Keratinocyte (primary cell): ENCODE data around the gene SAMD10. TPM values are rescaled to one million over a fixed set of nuclear protein-coding genes. Genes with fewer than 3 reads are reported as not detected.

Experiments
- DNase-seq: peaks from one replicate; pipeline ENCODE4 v3.0.0-alpha.2; 2011; ENCODE audit warnings: low read depth, missing footprints, low spot score
- FAIRE-seq: peaks from 2 replicates; lab custom pipeline; 2011; peaks lifted over from hg19 to GRCh38; lab: Jason Lieb, UNC
- H2AFZ ChIP-seq: 2 replicates; pipeline ENCODE4 v1.6.0; 2012; ENCODE audit warnings: low read length, control low read depth, inconsistent platforms; ENCODE audit not compliant: control insufficient read depth
- H3K27ac ChIP-seq: 2 replicates; pipeline ENCODE4 v1.5.1; 2011; ENCODE audit warnings: low read length; ENCODE audit not compliant: control insufficient read depth, insufficient read depth
- H3K27me3 ChIP-seq: 3 replicates; pipeline ENCODE4 v1.6.0; 2011; ENCODE audit warnings: low read length; ENCODE audit not compliant: control insufficient read depth, insufficient read depth; ENCODE audit errors: extremely low read depth
- H3K36me3 ChIP-seq, 2 experiments: 2 replicates in 1 of 2; 3 replicates in 1 of 2; pipeline ENCODE4 v1.5.1; 2011; ENCODE audit warnings: low read length in 2 of 2, mild to moderate bottlenecking in 1 of 2; ENCODE audit not compliant: control insufficient read depth in 2 of 2, insufficient read depth in 2 of 2; ENCODE audit errors: extremely low read depth in 1 of 2
- H3K4me1 ChIP-seq: 3 replicates; pipeline ENCODE4 v1.5.1; 2011; ENCODE audit warnings: low read length; ENCODE audit not compliant: control insufficient read depth, insufficient read depth; ENCODE audit errors: extremely low read depth
- H3K4me2 ChIP-seq: 3 replicates; pipeline ENCODE4 v1.6.0; 2011; ENCODE audit warnings: low read depth, low read length; ENCODE audit not compliant: control insufficient read depth, insufficient read depth; ENCODE audit errors: extremely low read depth
- H3K4me3 ChIP-seq, 3 experiments: fragments of 200-600 bp in 1 of 3; sonication (generic) in 1 of 3; 2 replicates in 2 of 3; 3 replicates in 1 of 3; pipeline ENCODE4 v1.5.1; 2011 to 2016; ENCODE audit warnings: low read length in 3 of 3, mild to moderate bottlenecking in 3 of 3, control low read depth in 2 of 3, inconsistent platforms in 1 of 3, low read depth in 1 of 3, mixed read lengths in 1 of 3, mixed run types in 1 of 3, moderate library complexity in 1 of 3; ENCODE audit not compliant: control insufficient read depth in 2 of 3, insufficient read depth in 2 of 3; ENCODE audit errors: extremely low read depth in 1 of 3
- H3K79me2 ChIP-seq: 2 replicates; pipeline ENCODE4 v1.6.0; 2012; ENCODE audit warnings: low read length; ENCODE audit not compliant: control insufficient read depth, insufficient read depth
- H3K9ac ChIP-seq: 3 replicates; pipeline ENCODE4 v1.6.0; 2011; ENCODE audit warnings: low read length; ENCODE audit not compliant: control insufficient read depth, insufficient read depth; ENCODE audit errors: extremely low read depth
- H3K9me1 ChIP-seq: 3 replicates; pipeline ENCODE4 v1.6.0; 2011; ENCODE audit warnings: low read length; ENCODE audit not compliant: control insufficient read depth, insufficient read depth; ENCODE audit errors: extremely low read depth
- H3K9me3 ChIP-seq: 2 replicates; pipeline ENCODE4 v1.5.1; 2012; ENCODE audit warnings: low read depth, low read length; ENCODE audit not compliant: control insufficient read depth
- H4K20me1 ChIP-seq: 3 replicates; pipeline ENCODE4 v1.6.0; 2011; ENCODE audit warnings: low read length; ENCODE audit not compliant: control insufficient read depth, insufficient read depth; ENCODE audit errors: extremely low read depth
- EZH2 ChIP-seq: IDR thresholded peaks from one replicate; pipeline ENCODE4 v1.6.1; 2012; ENCODE audit warnings: inconsistent platforms, mild to moderate bottlenecking, low read length, moderate library complexity
- dilution Hi-C: fragments of 300-500 bp; cut with MboI; formaldehyde crosslinking; loops from one replicate; pipeline ENCODE4 v1.7.0; 2020; ENCODE audit warnings: low sequenced_read_pairs; ENCODE audit not compliant: extremely low pct_ligation_motif_present
- polyA plus RNA-seq, 5 experiments: library from polyadenylated mRNA; depleted of rRNA in 3 of 5; stranded (reverse) in 3 of 5; stranded (forward) in 1 of 5; unstranded in 1 of 5; fragments of >200 nt; gene quantifications; 1 replicate in 1 of 5; 2 replicates in 3 of 5; 3 replicates in 1 of 5; pipeline versions ENCODE4 v1.2.1 to v1.2.3, GENCODE V29; 2011 to 2012; ENCODE audit warnings: missing spikeins in 2 of 5, low read depth in 1 of 5, low replicate concordance in 1 of 5
- TF ChIP-seq, protein P1 (sequence below), 3 experiments: IDR thresholded peaks in 1 of 3; conservative IDR thresholded peaks in 1 of 3; optimal IDR thresholded peaks in 1 of 3; 2 replicates in 2 of 3; 3 replicates in 1 of 3; pipeline versions ENCODE3 to v1.5.1; 2011; ENCODE audit warnings: low read length in 3 of 3, mild to moderate bottlenecking in 3 of 3, moderate library complexity in 2 of 3, control low read depth in 1 of 3, inconsistent platforms in 1 of 3; ENCODE audit not compliant: insufficient read depth in 2 of 3; ENCODE audit errors: extremely low read depth in 1 of 3

SAMD10 gene
- polyA plus RNA-seq, 1 donor (not counting 4 experiments of a cell fraction or from before 2014, with no cell fraction given): 0.45 TPM

DNA sequence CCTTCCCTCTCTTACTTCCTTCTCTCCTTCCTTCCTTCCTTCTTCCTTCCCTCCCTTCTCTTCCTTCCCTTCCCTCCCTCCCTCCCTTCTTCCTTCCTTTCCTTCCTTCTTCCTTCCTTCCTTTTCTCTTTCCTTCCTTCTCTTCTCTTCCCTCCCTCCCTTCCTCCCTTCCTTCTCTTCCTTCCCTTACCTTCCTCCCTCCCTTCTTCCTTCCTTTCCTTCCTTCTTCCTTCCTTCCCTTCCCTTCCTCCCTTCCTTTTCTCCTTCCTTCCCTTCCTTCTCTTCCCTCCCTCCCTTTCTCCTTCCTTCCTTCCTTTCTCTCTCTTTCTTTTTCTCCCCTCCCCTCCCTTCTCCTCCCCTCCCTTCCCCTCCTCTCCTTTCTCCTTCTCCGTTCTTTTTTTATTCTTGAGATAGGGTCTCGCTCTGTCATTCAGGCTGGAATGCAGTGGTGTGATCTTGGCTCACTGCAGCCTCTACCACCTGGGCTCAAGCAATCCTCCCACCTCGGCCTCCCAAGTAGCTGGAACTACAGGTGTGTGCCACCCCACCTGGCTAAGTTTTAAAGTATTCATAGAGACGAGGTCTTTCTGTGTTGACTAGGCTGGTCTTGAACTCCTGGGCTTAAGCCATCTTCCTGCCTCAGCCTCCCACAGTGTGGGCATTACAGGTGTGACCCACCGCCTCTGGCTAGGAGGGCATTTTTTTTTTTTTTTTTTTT, 8.6 kb downstream of the SAMD10 start:
- dilution Hi-C loops: no loop called here

DNA sequence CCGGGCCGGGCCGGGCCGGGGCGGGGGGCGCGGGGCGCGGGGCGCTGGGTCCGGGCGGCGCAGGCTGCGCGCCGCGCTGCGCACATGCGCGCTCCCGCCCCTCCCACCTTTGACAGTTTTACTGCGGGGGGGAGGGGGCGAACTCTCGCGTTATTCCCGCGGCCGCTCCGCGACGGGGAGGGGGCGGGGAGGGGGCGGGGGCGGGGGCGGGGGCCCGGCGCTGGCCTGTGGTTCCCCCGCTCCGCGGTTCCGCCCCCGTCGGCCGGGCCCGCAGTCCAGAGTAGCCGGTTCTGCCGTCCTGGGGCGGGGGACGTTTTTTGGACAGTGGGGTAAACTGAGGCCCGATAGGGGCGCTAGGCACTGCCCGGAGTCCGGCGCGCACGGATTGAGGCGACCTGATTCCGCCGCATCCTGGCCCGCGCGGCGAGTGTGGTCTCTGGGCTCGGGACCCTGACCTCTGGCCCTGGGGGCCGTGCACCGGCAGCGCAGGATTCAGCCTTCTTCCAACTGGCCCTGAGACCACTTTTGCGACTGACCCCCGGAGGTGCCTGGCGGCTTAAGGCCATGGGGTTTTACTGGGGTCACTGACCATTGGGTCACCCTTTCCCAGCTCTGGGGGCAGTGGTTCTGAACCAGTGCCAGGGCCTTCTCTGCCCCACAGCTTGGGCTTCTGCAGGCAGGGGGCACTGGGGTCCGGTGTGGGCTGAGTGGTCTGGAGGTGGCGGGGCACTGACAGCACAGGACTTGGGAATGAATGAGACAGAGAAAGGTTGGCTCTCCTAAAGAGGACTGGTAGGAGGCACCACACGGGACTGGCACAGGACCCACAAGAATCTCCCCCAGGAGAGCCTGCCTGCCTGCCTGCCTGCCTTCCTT, 9.4 kb downstream of the SAMD10 start, which contains the start of gene ZNF512B:
Gene ZNF512B (minus strand): TSS at position 93 of the 876 bp plus-strand sequence. CDS start 1,980 bp downstream, outside the sequence.
- Histone ChIP-seq H3K9me3 (peaks cover 4% of the 10 kb centered on the region), H3K9me1 (no peaks in the 10 kb centered on the region), H3K4me1 (peaks cover 7% of the 10 kb centered on the region), H3K4me3 (peak within 1 kb of the TSS; percentile 59 to 75 (median 72)), H4K20me1 (no peaks in the 10 kb centered on the region), H3K79me2 (peaks cover 12% of the 10 kb centered on the region), H3K4me2 (peak within 1 kb of the TSS; percentile 94), H2AFZ (peak within 1 kb of the TSS; percentile 19), H3K9ac (peak within 1 kb of the TSS; percentile 75), H3K27ac (no peak within 1 kb of the TSS), H3K27me3 (peaks cover 4% of the 10 kb centered on the region), H3K36me3 (peaks cover 7 to 8% of the 10 kb centered on the region in 2 experiments)
- TF ChIP-seq, protein P1, sequence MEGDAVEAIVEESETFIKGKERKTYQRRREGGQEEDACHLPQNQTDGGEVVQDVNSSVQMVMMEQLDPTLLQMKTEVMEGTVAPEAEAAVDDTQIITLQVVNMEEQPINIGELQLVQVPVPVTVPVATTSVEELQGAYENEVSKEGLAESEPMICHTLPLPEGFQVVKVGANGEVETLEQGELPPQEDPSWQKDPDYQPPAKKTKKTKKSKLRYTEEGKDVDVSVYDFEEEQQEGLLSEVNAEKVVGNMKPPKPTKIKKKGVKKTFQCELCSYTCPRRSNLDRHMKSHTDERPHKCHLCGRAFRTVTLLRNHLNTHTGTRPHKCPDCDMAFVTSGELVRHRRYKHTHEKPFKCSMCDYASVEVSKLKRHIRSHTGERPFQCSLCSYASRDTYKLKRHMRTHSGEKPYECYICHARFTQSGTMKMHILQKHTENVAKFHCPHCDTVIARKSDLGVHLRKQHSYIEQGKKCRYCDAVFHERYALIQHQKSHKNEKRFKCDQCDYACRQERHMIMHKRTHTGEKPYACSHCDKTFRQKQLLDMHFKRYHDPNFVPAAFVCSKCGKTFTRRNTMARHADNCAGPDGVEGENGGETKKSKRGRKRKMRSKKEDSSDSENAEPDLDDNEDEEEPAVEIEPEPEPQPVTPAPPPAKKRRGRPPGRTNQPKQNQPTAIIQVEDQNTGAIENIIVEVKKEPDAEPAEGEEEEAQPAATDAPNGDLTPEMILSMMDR (optimal IDR thresholded peaks at IDR 0.05 in 1 of 3, IDR thresholded peaks at IDR 0.05 in 1 of 3, conservative IDR thresholded peaks at IDR 0.05 in 1 of 3; ENCODE audit: extremely low read depth in 1 of 3, insufficient read depth in 2 of 3, low read length in 3 of 3): no peak
- TF ChIP-seq EZH2: no peak
- dilution Hi-C loops: no loop called here
- DNase-seq (no peak), FAIRE-seq (no peak)

More for the DNA sequence above, 8.6 kb downstream of the SAMD10 start:
- Histone ChIP-seq H3K9me3 (peaks cover 4% of the 10 kb centered on the region), H2AFZ (no peak overlapping the region), H4K20me1 (no peaks in the 10 kb centered on the region), H3K27me3 (peaks cover 4% of the 10 kb centered on the region), H3K36me3 (peaks cover 7 to 8% of the 10 kb centered on the region in 2 experiments), H3K9me1 (no peaks in the 10 kb centered on the region), H3K4me2 (no peak overlapping the region), H3K27ac (no peak overlapping the region), H3K79me2 (peaks cover 12% of the 10 kb centered on the region), H3K4me3 (no peak overlapping the region), H3K9ac (no peak overlapping the region), H3K4me1 (peaks cover 7% of the 10 kb centered on the region)
- FAIRE-seq (peak; percentile 44), DNase-seq (no peak)
- TF ChIP-seq, protein P1 (optimal IDR thresholded peaks at IDR 0.05 in 1 of 3, IDR thresholded peaks at IDR 0.05 in 1 of 3, conservative IDR thresholded peaks at IDR 0.05 in 1 of 3; ENCODE audit: extremely low read depth in 1 of 3, insufficient read depth in 2 of 3, low read length in 3 of 3): no peak
- no peak for TF ChIP-seq EZH2
